Measurements from ENCODE around the gene WNK2.
"Not testable (repeated sequence)": the region's sequence is repeated elsewhere in the genome, so short reads cannot be mapped to it uniquely, and the experiment has no call there.

WNK2 gene

DNA sequence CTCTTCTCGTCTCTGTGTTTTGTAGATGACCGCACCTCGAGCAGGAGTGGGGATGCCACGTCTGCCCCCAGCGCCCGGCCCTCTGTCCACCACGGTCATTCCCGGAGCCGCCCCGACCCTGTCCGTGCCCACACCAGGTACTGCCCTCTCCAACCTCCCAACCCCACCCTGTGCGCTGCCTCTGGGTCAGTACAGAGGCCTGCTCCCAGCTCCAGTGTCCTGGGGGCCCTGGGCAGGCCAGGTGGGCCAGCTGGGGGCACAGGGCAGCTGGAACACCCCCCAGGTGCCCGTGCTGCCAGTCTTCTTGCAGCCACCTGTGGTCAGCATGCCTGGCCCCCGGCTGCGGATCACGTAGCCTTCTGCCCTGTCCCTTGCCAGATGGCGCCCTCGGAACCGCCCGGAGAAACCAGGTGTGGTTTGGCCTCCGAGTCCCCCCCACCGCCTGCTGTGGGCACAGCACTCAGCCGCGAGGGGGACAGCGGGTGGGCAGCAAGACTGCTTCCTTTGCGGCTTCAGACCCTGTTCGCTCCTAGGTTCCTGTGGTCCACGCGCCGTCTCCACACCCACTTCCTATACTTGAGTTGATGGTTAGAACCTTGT lies 133.7 kb downstream of the WNK2 start:
- no peak for DNase-seq (ENCODE audit: low read depth)
- H3K4me3 ChIP-seq (ENCODE audit: control insufficient read depth, low read depth, low read length), result no peak overlapping the region
- TF ChIP-seq, protein P1, sequence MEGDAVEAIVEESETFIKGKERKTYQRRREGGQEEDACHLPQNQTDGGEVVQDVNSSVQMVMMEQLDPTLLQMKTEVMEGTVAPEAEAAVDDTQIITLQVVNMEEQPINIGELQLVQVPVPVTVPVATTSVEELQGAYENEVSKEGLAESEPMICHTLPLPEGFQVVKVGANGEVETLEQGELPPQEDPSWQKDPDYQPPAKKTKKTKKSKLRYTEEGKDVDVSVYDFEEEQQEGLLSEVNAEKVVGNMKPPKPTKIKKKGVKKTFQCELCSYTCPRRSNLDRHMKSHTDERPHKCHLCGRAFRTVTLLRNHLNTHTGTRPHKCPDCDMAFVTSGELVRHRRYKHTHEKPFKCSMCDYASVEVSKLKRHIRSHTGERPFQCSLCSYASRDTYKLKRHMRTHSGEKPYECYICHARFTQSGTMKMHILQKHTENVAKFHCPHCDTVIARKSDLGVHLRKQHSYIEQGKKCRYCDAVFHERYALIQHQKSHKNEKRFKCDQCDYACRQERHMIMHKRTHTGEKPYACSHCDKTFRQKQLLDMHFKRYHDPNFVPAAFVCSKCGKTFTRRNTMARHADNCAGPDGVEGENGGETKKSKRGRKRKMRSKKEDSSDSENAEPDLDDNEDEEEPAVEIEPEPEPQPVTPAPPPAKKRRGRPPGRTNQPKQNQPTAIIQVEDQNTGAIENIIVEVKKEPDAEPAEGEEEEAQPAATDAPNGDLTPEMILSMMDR (conservative IDR thresholded peaks at IDR 0.05; ENCODE audit: control insufficient read depth, insufficient read depth, low read depth, low read length), result no peak

DNA sequence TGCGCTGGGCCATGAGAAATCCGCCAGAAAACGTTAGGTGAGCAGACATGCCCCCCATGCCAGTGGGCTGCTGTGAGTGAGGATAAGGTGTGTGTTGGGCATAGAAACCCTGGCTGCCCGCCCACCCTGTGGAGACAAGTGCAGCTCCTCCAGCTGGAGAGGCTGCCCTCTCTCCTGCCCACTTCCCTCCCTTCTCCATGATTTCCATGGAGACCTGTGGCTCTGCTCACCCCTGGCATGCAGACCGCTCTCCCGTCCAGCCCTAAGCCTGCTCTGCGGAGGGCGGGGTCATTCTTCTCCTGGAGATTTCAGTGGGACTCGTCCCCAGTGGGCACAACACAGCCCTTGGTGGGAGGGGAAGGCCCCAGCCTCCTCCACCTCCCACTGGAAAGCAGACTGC lies 134.5 kb downstream of the WNK2 start:
- no peak overlapping the region for H3K4me3 ChIP-seq (ENCODE audit: control insufficient read depth, low read depth, low read length)
- no peak for DNase-seq (ENCODE audit: low read depth)
- TF ChIP-seq, protein P1 (conservative IDR thresholded peaks at IDR 0.05; ENCODE audit: control insufficient read depth, insufficient read depth, low read depth, low read length), result no peak

DNA sequence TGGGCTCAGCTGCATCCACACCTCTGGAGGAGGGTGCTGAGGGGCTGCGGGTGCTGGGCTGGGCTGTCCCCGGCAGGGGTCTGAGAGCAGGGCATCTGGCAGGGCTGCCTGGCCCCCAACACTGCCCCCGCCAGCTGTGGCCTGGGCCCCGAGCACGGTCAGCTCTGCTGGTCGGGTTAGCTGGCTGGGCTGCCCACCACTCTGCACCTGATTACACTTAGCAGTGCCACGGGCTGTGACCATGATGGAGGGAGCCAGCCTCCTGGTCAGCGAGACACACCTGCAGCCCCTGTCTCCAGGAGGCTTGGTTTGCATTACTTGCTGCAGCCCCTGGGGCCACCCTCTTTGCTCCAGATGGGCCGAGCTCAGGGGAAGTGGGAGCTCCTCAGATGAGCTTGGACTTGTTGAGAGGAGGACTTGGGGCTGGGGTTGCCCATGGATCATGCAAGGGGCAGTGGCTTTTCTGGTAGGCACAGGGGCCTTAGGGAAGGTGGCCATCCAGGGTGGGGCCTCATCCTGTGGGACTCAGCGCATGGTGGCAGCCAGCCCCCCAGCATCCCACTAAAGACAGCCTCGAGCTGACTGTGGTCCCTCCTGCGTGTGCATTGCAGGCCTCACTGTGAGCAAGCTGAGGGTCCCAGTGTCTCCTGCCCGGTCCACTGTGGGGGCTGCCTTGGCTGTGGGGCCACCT lies 135.5 kb downstream of the WNK2 start:
- no peak overlapping the region for H3K4me3 ChIP-seq (ENCODE audit: control insufficient read depth, low read depth, low read length)
- TF ChIP-seq, protein P1 (conservative IDR thresholded peaks at IDR 0.05; ENCODE audit: control insufficient read depth, insufficient read depth, low read depth, low read length), result no peak
- DNase-seq (ENCODE audit: low read depth), result no peak

DNA sequence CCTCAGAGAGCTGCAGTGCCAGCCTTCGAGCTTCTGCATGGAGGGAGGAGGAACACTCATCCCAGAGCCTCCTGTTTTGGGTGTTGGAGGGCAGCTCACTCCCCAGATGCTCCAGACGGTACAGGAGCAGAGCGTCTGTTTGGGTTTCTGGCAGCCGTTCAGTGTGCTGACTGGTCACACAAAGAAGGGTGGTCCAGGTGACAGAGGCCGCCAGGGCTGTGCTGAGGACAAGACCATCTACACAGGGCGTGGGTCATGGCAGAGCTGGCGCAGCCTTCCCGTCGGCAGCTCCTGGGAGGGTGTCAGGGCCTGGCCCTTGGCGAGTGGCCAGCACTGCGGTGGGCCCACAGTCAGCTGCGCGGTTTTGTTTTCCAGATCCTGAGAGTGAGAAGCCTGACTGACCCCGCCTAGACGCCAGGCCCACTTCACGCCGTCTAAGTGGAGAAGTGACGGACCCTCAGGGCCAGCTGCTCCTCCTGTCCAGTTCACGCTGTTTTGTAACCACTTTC lies 136.1 kb downstream of the WNK2 start:
- DNase-seq (ENCODE audit: low read depth), result no peak
- no peak overlapping the region for H3K4me3 ChIP-seq (ENCODE audit: control insufficient read depth, low read depth, low read length)
- TF ChIP-seq, protein P1 (conservative IDR thresholded peaks at IDR 0.05; ENCODE audit: control insufficient read depth, insufficient read depth, low read depth, low read length), result no peak

DNA sequence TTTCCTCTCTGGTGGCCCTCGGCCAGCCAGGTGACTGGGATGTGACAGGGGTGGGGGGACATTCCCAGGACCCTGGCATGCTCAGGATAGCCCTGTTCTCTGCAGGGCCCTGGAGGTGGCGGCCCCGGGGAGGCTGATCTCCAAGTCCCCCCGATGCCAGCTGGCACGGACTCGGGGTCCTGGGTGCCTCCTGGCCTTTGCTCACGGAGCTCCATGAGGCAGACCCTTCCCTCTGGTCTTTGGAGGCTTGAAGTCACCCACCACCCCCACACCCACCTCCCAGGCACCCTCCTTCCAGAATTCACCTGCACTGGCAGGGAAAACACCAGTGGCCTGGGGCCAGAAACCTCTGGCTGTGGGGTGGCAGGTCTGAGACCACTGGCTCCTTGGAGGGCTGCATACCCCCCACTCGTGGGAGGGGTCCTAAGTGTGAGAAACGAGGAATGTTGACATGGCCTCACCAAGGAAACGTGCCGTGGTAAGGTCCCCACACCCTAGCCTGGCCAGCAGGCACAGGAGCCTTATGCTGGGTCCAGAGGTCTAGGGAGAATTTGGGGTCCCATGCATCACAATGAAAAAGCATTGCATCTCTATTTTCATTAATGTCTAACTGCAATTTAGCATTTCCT lies 136.8 kb downstream of the WNK2 start:
- no peak for DNase-seq (ENCODE audit: low read depth)
- TF ChIP-seq, protein P1 (conservative IDR thresholded peaks at IDR 0.05; ENCODE audit: control insufficient read depth, insufficient read depth, low read depth, low read length), result no peak
- H3K4me3 ChIP-seq (ENCODE audit: control insufficient read depth, low read depth, low read length), result no peak overlapping the region

DNA sequence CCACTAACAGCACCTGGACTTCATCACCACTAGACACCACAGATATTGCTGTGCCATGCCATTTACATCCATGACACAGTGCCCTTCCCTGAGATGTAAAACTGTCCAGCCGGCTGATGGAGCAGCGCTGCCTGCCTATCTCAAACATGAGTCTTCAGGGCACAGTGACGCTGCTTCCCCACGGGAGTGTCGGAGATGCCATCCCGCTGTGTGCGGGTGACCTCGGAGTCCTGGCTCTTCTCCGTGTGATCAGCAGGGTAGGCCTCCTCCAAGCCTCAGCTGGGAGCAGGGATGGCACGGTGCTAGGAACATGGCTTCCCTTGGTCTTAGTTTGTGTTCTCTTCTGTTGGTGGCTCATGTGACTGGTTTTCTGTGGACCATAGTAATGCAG lies 137.3 kb downstream of the WNK2 start:
- no peak for DNase-seq (ENCODE audit: low read depth)
- TF ChIP-seq, protein P1 (conservative IDR thresholded peaks at IDR 0.05; ENCODE audit: control insufficient read depth, insufficient read depth, low read depth, low read length), result no peak
- H3K4me3 ChIP-seq (ENCODE audit: control insufficient read depth, low read depth, low read length), result no peak overlapping the region

DNA sequence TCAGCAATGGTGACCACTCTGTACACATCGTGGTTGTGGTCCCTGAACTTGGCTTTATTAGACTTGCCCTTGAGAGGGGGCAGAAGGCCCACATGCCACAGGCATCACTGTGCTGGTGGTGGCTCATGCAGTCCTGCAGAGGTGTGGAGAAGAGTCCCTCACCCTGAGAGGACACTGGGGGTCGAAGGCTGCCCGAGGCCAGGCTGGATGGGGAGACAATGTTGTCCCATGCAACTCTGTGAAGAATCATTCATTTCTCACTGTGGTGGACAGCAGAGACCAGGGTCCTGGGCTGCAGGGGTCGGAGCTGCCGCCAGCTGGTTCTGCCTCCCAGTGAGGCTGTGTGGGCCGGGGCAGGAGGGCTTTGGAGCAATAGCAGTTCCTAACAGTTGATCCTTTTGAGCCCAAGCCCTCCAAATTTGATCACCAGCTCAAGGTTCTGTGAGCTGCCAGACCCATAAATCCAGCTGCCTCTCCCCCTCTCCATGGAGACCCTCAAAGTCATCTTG lies 139.6 kb downstream of the WNK2 start:
- DNase-seq (ENCODE audit: low read depth); H3K4me3 ChIP-seq (ENCODE audit: control insufficient read depth, low read depth, low read length): not testable (repeated sequence)
